Subcutaneous abdominal adipose tissue (tissue), 5 donors: ENCODE measurements around the gene BRMS1.

Experiments
- H3K27ac ChIP-seq: one replicate; pipeline ENCODE4 v1.7.0; 2013; ENCODE audit warnings: low read depth, mild to moderate bottlenecking, inconsistent platforms, low read length, moderate library complexity
- H3K27me3 ChIP-seq, 5 donors: one replicate each; pipeline ENCODE4 v1.7.0; 2013; ENCODE audit warnings: low read length in 5 of 5, inconsistent platforms in 1 of 5; ENCODE audit not compliant: control insufficient read depth in 5 of 5, insufficient read depth in 4 of 5
- H3K36me3 ChIP-seq, 5 donors: one replicate each; pipeline ENCODE4 v1.7.0; 2013; ENCODE audit warnings: low read length in 5 of 5; ENCODE audit not compliant: control insufficient read depth in 5 of 5, insufficient read depth in 5 of 5
- H3K4me1 ChIP-seq, 5 donors: one replicate each; pipeline ENCODE4 v1.7.0; 2013; ENCODE audit warnings: low read length in 5 of 5, mild to moderate bottlenecking in 3 of 5, moderate library complexity in 1 of 5; ENCODE audit not compliant: control insufficient read depth in 5 of 5, insufficient read depth in 5 of 5
- H3K4me3 ChIP-seq, 5 donors: one replicate each; pipeline ENCODE4 v1.7.0; 2013; ENCODE audit warnings: low read length in 5 of 5, low read depth in 1 of 5
- H3K9ac ChIP-seq, 5 donors: one replicate each; pipeline ENCODE4 v1.7.0; 2013; ENCODE audit warnings: low read length in 5 of 5, mild to moderate bottlenecking in 4 of 5, moderate library complexity in 3 of 5
- H3K9me3 ChIP-seq, 5 donors: one replicate each; pipeline ENCODE4 v1.7.0; 2013; ENCODE audit warnings: low read length in 5 of 5; ENCODE audit not compliant: control insufficient read depth in 5 of 5
- donor health status: healthy.
- donor health status: healthy.
- donor health status: healthy.
- donor health status: healthy.
- donor health status: healthy.

BRMS1 gene

GRCh38 chr11:66315921-66316811 is 28.7 kb downstream of the BRMS1 start:
- Histone ChIP-seq H3K27me3 (no peaks in the 10 kb centered on the region), H3K4me1 (peaks cover 16 to 75% (median 70%) of the 10 kb centered on the region in 5 donors), H3K36me3 (no peaks in the 10 kb centered on the region), H3K4me3 (peak overlapping the region; percentile 61 to 81 (median 71)), H3K27ac (peak overlapping the region; percentile 80), H3K9ac (peak overlapping the region in 4 of 5 donors; percentile 56 to 81 (median 76)), H3K9me3 (no peaks in the 10 kb centered on the region)

- H3K27ac ChIP-seq, result peak overlapping the region; percentile 80
- peak overlapping the region; percentile 4 to 81 (median 72) for H3K9ac ChIP-seq
- no peaks in the 10 kb centered on the region for H3K36me3 ChIP-seq
- H3K9me3 ChIP-seq, result no peaks in the 10 kb centered on the region
- H3K27me3 ChIP-seq, result no peaks in the 10 kb centered on the region
- H3K4me1 ChIP-seq, result peaks cover 16 to 75% (median 70%) of the 10 kb centered on the region in 5 donors
- H3K4me3 ChIP-seq, result peak overlapping the region; percentile 61 to 81 (median 71)
Measured at GRCh38 chr11:66315498-66315885, 29.4 kb downstream of the BRMS1 start.

- Histone ChIP-seq H3K4me1 (peaks cover 16 to 75% (median 70%) of the 10 kb centered on the region in 5 donors), H3K36me3 (no peaks in the 10 kb centered on the region), H3K27me3 (no peaks in the 10 kb centered on the region), H3K9me3 (no peaks in the 10 kb centered on the region), H3K9ac (peak overlapping the region; percentile 56 to 81 (median 72)), H3K4me3 (peak overlapping the region; percentile 61 to 81 (median 71)), H3K27ac (peak overlapping the region; percentile 80)
Measured at GRCh38 chr11:66314561-66315497, 30.1 kb downstream of the BRMS1 start.

- peak overlapping the region; percentile 80 for H3K27ac ChIP-seq
- H3K27me3 ChIP-seq, result no peaks in the 10 kb centered on the region
- no peaks in the 10 kb centered on the region for H3K9me3 ChIP-seq
- H3K9ac ChIP-seq, result peak overlapping the region; percentile 56 to 81 (median 72)
- no peaks in the 10 kb centered on the region for H3K36me3 ChIP-seq
- H3K4me3 ChIP-seq, result peak overlapping the region; percentile 61 to 81 (median 70)
- peaks cover 15 to 72% (median 68%) of the 10 kb centered on the region in 5 donors for H3K4me1 ChIP-seq
Measured at GRCh38 chr11:66314186-66314501, 30.8 kb downstream of the BRMS1 start.

GRCh38 chr11:66313321-66314185 is 31.4 kb downstream of the BRMS1 start:
- Histone ChIP-seq H3K36me3 (no peaks in the 10 kb centered on the region), H3K4me1 (peaks cover 12 to 66% (median 62%) of the 10 kb centered on the region in 5 donors), H3K9ac (peak overlapping the region; percentile 35 to 81 (median 72)), H3K27me3 (no peaks in the 10 kb centered on the region), H3K4me3 (peak overlapping the region; percentile 61 to 81 (median 70)), H3K9me3 (no peaks in the 10 kb centered on the region), H3K27ac (peak overlapping the region; percentile 80)

- H3K27me3 ChIP-seq, result no peaks in the 10 kb centered on the region
- peak overlapping the region; percentile 80 for H3K27ac ChIP-seq
- H3K4me3 ChIP-seq, result peak overlapping the region; percentile 72 to 86 (median 78)
- H3K9me3 ChIP-seq, result no peaks in the 10 kb centered on the region
- H3K4me1 ChIP-seq, result peaks cover 5 to 58% (median 54%) of the 10 kb centered on the region in 5 donors
- H3K36me3 ChIP-seq, result no peaks in the 10 kb centered on the region
- H3K9ac ChIP-seq, result peak overlapping the region in 4 of 5 donors; percentile 58 to 80 (median 69)
Measured at GRCh38 chr11:66312549-66313320, 32.2 kb downstream of the BRMS1 start.

GRCh38 chr11:66311965-66312548 is 32.8 kb downstream of the BRMS1 start:
- H3K9ac ChIP-seq, result peak overlapping the region in 4 of 5 donors; percentile 58 to 79 (median 62)
- peak overlapping the region; percentile 72 to 86 (median 75) for H3K4me3 ChIP-seq
- no peaks in the 10 kb centered on the region for H3K36me3 ChIP-seq
- peaks cover 3 to 51% (median 47%) of the 10 kb centered on the region in 5 donors for H3K4me1 ChIP-seq
- no peaks in the 10 kb centered on the region for H3K9me3 ChIP-seq
- H3K27ac ChIP-seq, result peak overlapping the region; percentile 72
- no peaks in the 10 kb centered on the region for H3K27me3 ChIP-seq

GRCh38 chr11:66311470-66311964 is 33.4 kb downstream of the BRMS1 start:
- Histone ChIP-seq H3K27ac (peak overlapping the region; percentile 72), H3K9ac (peak overlapping the region in 4 of 5 donors; percentile 57 to 64 (median 58)), H3K4me3 (peak overlapping the region in 3 of 5 donors; percentile 74 to 75 (median 75)), H3K36me3 (no peaks in the 10 kb centered on the region), H3K4me1 (peaks cover 3 to 48% (median 43%) of the 10 kb centered on the region in 5 donors), H3K27me3 (no peaks in the 10 kb centered on the region), H3K9me3 (no peaks in the 10 kb centered on the region)
